SK-N-SH (cell line): ENCODE results near the gene FAM177A1. TPM values are rescaled to one million over a fixed set of nuclear protein-coding genes. Genes with fewer than 3 reads are reported as not detected.

ENCODE experiments used
- CTCF ChIA-PET: fragments of 300-600, 350-600 bp; formaldehyde crosslinking; extraction: SDS; loops from one replicate; lab custom pipeline; 2021; lab: Yijun Ruan, JAX
- POLR2A ChIA-PET: fragments of 350-600 bp; sonication (Branson Sonifier 250); formaldehyde crosslinking; extraction: SDS; loops from one replicate; lab custom pipeline; 2020; ENCODE audit warnings: antibody characterized with exemption, inconsistent platforms; lab: Yijun Ruan, JAX
- DNase-seq: peaks from one replicate; pipeline ENCODE4 v3.0.0; 2012
- H2AFZ ChIP-seq: fragments of 200-600 bp; sonication (generic); 2 replicates; pipeline ENCODE4 v1.8.1; 2016; ENCODE audit warnings: antibody characterized with exemption, mild to moderate bottlenecking, low read depth
- H3F3A ChIP-seq: fragments of 200-600 bp; sonication (generic); replicated peaks from 2 replicates; pipeline ENCODE3; 2016; ENCODE audit warnings: antibody characterized with exemption, mild to moderate bottlenecking; ENCODE audit not compliant: insufficient read depth
- H3K27ac ChIP-seq, 2 experiments: fragments of 200-500 bp in 1 of 2; fragments of 200-600 bp in 1 of 2; sonication (Bioruptor generic) in 1 of 2; sonication (generic), shearing (Covaris generic) in 1 of 2; 2 replicates each; pipeline versions ENCODE4 v1.5.1 to v1.6.1; 2014 to 2016; ENCODE audit warnings: low read depth in 2 of 2, inconsistent platforms in 1 of 2, low read length in 1 of 2, mild to moderate bottlenecking in 1 of 2, mixed read lengths in 1 of 2
- H3K27me3 ChIP-seq: fragments of 200-600 bp; sonication (generic), shearing (Covaris generic); 2 replicates; pipeline ENCODE4 v1.6.1; 2016; ENCODE audit warnings: mixed run types; ENCODE audit not compliant: insufficient read depth
- H3K36me3 ChIP-seq, 2 experiments: fragments of 200-500 bp in 1 of 2; fragments of 200-600 bp in 1 of 2; sonication (Bioruptor generic) in 1 of 2; sonication (generic) in 1 of 2; replicated peaks in 1 of 2; 2 replicates each; pipeline versions ENCODE3 to v1.5.1; 2014 to 2016; ENCODE audit warnings: low read length in 1 of 2, mild to moderate bottlenecking in 1 of 2; ENCODE audit not compliant: insufficient read depth in 2 of 2, control insufficient read depth in 1 of 2
- H3K4me1 ChIP-seq, 2 experiments: fragments of 200-500 bp in 1 of 2; fragments of 200-600 bp in 1 of 2; sonication (Bioruptor generic) in 1 of 2; sonication (generic), shearing (Covaris generic) in 1 of 2; 2 replicates each; pipeline versions ENCODE4 v1.5.1 to v1.6.1; 2014 to 2016; ENCODE audit warnings: low read depth in 1 of 2, low read length in 1 of 2, mixed run types in 1 of 2; ENCODE audit not compliant: insufficient read depth in 2 of 2, control insufficient read depth in 1 of 2
- H3K4me2 ChIP-seq: fragments of 200-600 bp; sonication (generic), shearing (Covaris generic); 2 replicates; pipeline ENCODE4 v1.6.1; 2017; ENCODE audit warnings: mixed run types
- H3K4me3 ChIP-seq, 2 experiments: fragments of 200-500 bp in 1 of 2; fragments of 200-600 bp in 1 of 2; sonication (Bioruptor generic) in 1 of 2; sonication (generic), shearing (Covaris generic) in 1 of 2; 2 replicates each; pipeline versions ENCODE4 v1.5.1 to v1.8.1; 2014 to 2016; ENCODE audit warnings: low read depth in 2 of 2, inconsistent platforms in 1 of 2, low read length in 1 of 2, mild to moderate bottlenecking in 1 of 2, mixed read lengths in 1 of 2, moderate library complexity in 1 of 2
- H3K79me2 ChIP-seq: fragments of 200-600 bp; sonication (generic); 2 replicates; pipeline ENCODE4 v1.8.1; 2017; ENCODE audit warnings: mild to moderate bottlenecking; ENCODE audit not compliant: insufficient read depth
- H3K9ac ChIP-seq: fragments of 200-600 bp; sonication (generic); 2 replicates; pipeline ENCODE4 v1.6.1; 2017; ENCODE audit warnings: mixed run types
- H3K9me2 ChIP-seq: fragments of 200-600 bp; sonication (generic); 2 replicates; pipeline ENCODE4 v1.6.1; 2017; ENCODE audit warnings: mixed run types
- H3K9me3 ChIP-seq: fragments of 200-600 bp; sonication (generic); 2 replicates; pipeline ENCODE4 v1.6.1; 2017; ENCODE audit warnings: mixed run types, mild to moderate bottlenecking, moderate library complexity
- H4K20me1 ChIP-seq: fragments of 200-600 bp; sonication (generic); 2 replicates; pipeline ENCODE4 v1.6.1; 2017; ENCODE audit warnings: mild to moderate bottlenecking, mixed run types; ENCODE audit not compliant: insufficient read depth
- CTCF ChIP-seq: fragments of 200-600 bp; sonication (generic); IDR thresholded peaks from 2 replicates; pipeline ENCODE4 v1.6.1; 2017; ENCODE audit warnings: antibody characterized with exemption, mild to moderate bottlenecking, moderate library complexity
- EZH2phosphoT487 ChIP-seq: fragments of 200-600 bp; sonication (generic); IDR thresholded peaks from 2 replicates; pipeline ENCODE4 v1.6.1; 2017; ENCODE audit warnings: low read depth, mixed run types, mild to moderate bottlenecking, antibody characterized with exemption, moderate library complexity, borderline replicate concordance
- FOSL2 ChIP-seq: IDR thresholded peaks from 2 replicates; pipeline ENCODE4 v1.4.0; 2012; ENCODE audit warnings: low read depth, mild to moderate bottlenecking, moderate library complexity, borderline replicate concordance
- GABPA ChIP-seq: IDR thresholded peaks from 2 replicates; pipeline ENCODE4 v1.4.0; 2012; ENCODE audit warnings: low read depth, mild to moderate bottlenecking
- NFIC ChIP-seq: IDR thresholded peaks from 2 replicates; pipeline ENCODE4 v1.4.0; 2012; ENCODE audit warnings: borderline replicate concordance
- TEAD4 ChIP-seq: IDR thresholded peaks from 2 replicates; pipeline ENCODE4 v1.4.0; 2012; ENCODE audit warnings: mild to moderate bottlenecking, borderline replicate concordance; ENCODE audit not compliant: insufficient read depth
- YY1 ChIP-seq: IDR thresholded peaks from 2 replicates; pipeline ENCODE4 v1.4.0; 2012; ENCODE audit warnings: low read depth, mild to moderate bottlenecking
- ZBTB33 ChIP-seq: IDR thresholded peaks from 2 replicates; pipeline ENCODE4 v1.4.0; 2012; ENCODE audit warnings: low read depth, borderline replicate concordance
- WGBS: methylation state at CpG from one replicate; pipeline ENCODE4 v1.1.6; 2017; ENCODE audit warnings: low lambda C conversion rate; 5-methylcytosine and 5-hydroxymethylcytosine counted together
- polyA plus RNA-seq, 3 experiments: library from polyadenylated mRNA; depleted of rRNA; stranded (reverse); fragments of >200 nt; gene quantifications; 2 replicates each; pipeline ENCODE4 v1.2.3, GENCODE V29; 2012
- TF ChIP-seq, protein P1 (sequence below): fragments of 150-350 bp; IDR thresholded peaks from 2 replicates; pipeline ENCODE4 v1.6.1; 2016; ENCODE audit warnings: mild to moderate bottlenecking, low read depth, low read length

The FAM177A1 gene
- polyA plus RNA-seq, 1 of the 3 experiments (the other 2 are of a cell fraction), result 36.7 TPM

DNA sequence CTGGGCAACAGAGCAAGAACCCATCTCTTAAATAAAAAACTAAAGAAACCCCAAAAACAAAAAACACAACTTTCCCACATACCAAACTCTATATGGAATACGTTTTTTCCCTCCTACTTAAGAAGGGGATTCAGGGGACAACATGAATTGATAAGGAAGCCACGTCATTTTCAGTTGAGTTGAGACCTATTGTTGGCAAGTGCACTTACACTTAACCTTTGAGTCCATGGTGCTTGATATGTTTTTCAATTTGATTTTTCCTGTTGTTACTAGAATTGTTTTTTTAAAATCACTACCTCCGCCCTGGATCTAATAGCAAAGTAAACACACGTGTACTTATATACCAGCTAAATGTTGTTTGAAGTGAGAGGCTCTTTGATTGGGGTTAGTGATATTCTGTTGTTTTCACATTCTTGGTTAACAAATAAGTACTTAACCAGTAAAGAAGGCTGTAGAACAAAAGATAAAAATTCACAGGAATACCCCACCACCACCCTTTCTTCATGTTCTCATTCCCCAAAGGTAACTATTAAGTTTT, 2.0 kb downstream of the FAM177A1 start (continued):
- TF ChIP-seq CTCF (no peak), TEAD4 (no peak), YY1 (no peak), NFIC (no peak), EZH2phosphoT487 (no peak), ZBTB33 (no peak)
- TF ChIP-seq, protein P1, sequence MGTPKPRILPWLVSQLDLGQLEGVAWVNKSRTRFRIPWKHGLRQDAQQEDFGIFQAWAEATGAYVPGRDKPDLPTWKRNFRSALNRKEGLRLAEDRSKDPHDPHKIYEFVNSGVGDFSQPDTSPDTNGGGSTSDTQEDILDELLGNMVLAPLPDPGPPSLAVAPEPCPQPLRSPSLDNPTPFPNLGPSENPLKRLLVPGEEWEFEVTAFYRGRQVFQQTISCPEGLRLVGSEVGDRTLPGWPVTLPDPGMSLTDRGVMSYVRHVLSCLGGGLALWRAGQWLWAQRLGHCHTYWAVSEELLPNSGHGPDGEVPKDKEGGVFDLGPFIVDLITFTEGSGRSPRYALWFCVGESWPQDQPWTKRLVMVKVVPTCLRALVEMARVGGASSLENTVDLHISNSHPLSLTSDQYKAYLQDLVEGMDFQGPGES, result no peak

- Histone ChIP-seq H3K4me1 (peaks cover 2 to 15% of the 10 kb centered on the region in 2 experiments; a peak in 2 of 4 replicates), H3K27ac (peak overlapping the region in 1 of 2 experiments; percentile 15; a peak in 2 of 4 replicates), H3K4me2 (no peak overlapping the region), H3F3A (peaks cover 14% of the 10 kb centered on the region), H3K79me2 (peaks cover 57% of the 10 kb centered on the region), H3K4me3 (no peak overlapping the region), H3K9me3 (no peaks in the 10 kb centered on the region), H3K9ac (no peak overlapping the region), H3K27me3 (no peaks in the 10 kb centered on the region), H3K36me3 (peaks cover 3 to 26% of the 10 kb centered on the region in 2 experiments), H3K9me2 (no peaks in the 10 kb centered on the region), H4K20me1 (no peaks in the 10 kb centered on the region), H2AFZ (no peak overlapping the region)
- DNase-seq, result no peak
- WGBS, result 0% methylated on average over 1 of the region's 1 CpG
- POLR2A ChIA-PET, result interaction anchor here (0.5 kb wide), 2 partner anchors 10 kb away, joined by 3 read pairs; no protein-coding TSS in a partner anchor
- CTCF ChIA-PET, result no interaction called here
- TF ChIP-seq GABPA (no peak), FOSL2 (no peak), CTCF (no peak), YY1 (no peak)
Measured at GRCh38 chr14:35050652-35051051, 4.6 kb downstream of the FAM177A1 start.
